Fibroblast of the conjunctiva (primary cell): Measurements from ENCODE around the gene LPCAT3.

ENCODE experiments used
- DNase-seq: peaks from one replicate; pipeline ENCODE4 v3.0.0-alpha.2; 2010; ENCODE audit warnings: low read depth

Gene LPCAT3

DNA sequence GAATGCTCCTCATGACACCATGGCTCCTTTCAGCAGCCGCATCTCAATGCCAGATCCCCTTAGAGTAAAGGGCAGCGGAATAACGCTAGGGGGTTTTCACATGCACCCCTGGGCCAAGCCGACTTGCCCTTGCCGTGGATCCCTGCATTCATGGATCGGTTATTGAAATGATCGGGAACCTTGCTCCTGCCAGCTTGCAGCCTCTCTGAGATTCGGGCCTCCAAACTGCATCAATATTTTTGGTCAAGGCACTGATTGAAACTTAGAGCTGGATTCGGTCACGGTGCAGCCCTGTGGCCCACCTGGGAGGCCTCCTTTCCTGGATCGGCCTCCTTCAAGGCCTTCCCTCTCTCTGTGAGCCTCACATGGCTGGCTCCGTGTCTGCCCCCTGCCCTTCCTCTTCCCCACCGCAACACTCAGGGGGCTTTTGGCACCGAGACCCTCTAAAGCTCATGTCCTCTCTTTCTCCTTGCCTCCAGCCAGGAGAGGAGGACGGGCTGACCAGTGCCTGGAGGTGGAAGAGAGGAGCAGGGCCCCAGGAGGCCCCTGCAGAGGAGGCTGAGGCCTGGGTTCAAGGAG, 65.3 kb downstream of the LPCAT3 start:
- DNase-seq: no peak

DNA sequence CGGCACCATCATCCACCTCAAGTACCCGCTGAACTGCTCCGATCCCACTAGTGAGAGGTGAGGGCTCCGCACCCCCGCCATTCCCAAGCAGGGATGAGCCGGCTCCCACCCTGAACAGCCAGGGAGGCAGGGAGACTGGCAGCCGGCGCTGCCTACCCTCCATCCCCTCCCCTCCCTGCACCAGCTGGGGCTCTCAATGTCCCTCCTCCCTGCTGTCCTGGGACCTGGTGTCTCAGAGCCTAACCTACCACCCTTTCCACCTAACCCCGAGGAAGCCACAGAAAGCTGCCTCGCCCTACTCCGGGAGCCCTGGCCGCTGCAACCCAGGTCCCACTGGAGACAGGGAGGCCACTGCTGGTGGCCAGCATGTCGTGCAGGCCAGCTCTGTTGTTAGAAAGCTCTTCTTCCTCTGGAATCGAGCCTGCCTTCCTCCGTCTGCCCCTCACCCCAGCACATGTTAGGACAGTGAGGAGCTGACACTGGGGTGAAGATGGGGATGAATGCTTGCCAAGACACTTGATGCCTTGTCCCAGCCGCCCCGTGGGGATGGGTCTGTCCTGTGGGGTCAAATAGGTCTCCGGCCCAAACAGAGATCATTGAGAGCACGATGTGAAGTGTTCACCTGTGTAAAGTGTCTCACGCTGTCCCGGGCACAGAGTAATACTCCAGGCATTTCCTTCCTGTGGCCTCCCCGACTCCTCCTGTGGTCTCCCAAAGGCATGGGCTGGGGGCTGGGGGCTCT, 66.0 kb downstream of the LPCAT3 start:
- no peak for DNase-seq

DNA sequence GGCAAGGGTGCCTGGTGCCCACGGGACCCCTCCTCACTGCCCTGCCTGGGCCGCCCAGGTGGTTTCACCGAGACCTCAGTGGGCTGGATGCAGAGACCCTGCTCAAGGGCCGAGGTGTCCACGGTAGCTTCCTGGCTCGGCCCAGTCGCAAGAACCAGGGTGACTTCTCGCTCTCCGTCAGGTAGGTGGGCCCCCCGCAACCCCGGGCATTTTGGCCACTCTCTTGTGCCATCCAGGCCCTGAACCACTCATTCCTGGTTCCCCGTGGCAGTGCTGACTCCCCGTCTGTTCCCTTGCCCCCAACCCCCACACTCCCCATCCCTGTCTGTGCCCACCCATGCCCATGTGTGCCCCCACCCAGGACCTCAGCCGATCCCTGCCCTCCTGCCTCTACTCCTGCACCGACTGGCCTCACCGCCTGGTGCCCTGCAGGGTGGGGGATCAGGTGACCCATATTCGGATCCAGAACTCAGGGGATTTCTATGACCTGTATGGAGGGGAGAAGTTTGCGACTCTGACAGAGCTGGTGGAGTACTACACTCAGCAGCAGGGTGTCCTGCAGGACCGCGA, 66.6 kb downstream of the LPCAT3 start:
- DNase-seq: no peak

DNA sequence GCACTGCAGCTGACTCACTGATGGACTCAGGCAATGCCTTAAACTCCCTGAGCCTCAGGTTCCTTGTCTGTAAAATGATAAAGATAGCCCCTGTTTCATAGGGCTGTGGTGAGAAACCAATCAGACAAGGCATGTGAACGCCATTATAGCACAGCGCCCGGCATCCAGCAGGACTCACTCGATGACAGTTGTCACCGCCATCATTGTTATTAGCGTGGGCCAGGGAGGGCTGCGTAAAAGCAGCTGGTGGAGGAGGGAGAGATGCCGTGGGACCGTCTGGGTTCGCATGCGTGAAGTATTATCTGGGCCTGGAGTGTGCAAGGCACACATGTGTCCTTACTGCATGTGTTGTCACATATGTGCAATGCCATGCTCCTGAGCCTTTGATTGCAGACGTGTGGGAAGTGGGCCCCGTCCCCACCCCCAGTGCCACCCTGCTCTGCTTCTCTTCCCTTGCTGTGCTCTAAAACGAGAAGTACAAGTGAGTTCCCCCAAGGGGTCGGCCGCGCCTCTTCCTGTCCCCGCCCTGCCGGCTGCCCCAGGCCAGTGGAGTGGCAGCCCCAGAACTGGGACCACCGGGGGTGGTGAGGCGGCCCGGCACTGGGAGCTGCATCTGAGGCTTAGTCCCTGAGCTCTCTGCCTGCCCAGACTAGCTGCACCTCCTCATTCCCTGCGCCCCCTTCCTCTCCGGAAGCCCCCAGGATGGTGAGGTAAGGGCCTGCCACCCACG, 67.3 kb downstream of the LPCAT3 start, which contains the start of gene PTPN6:
Gene PTPN6 (plus strand): TSS at position 546 of the 730 bp plus-strand sequence. CDS start 157 bp downstream, at position 703.
- no peak for DNase-seq

DNA sequence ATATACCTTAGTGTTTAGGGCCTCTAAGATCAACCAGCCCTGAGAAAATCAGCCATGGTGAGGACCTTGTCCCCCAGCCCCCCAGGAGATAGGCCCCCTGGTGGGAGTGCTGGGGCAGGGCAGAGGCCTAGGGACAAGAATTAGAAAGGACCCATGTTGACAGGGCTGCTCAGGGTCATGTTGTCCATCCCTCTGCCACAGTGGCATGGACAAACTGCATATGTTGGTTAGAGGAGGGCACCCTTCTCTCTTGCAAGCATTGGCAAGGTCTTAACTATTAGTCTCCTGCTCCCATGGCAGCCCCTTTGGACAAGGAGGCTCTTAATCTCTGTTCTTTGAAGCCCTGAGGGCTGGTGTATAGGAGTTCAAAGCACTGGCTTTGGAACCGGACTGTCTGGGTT, 67.9 kb downstream of the LPCAT3 start:
- no peak for DNase-seq

DNA sequence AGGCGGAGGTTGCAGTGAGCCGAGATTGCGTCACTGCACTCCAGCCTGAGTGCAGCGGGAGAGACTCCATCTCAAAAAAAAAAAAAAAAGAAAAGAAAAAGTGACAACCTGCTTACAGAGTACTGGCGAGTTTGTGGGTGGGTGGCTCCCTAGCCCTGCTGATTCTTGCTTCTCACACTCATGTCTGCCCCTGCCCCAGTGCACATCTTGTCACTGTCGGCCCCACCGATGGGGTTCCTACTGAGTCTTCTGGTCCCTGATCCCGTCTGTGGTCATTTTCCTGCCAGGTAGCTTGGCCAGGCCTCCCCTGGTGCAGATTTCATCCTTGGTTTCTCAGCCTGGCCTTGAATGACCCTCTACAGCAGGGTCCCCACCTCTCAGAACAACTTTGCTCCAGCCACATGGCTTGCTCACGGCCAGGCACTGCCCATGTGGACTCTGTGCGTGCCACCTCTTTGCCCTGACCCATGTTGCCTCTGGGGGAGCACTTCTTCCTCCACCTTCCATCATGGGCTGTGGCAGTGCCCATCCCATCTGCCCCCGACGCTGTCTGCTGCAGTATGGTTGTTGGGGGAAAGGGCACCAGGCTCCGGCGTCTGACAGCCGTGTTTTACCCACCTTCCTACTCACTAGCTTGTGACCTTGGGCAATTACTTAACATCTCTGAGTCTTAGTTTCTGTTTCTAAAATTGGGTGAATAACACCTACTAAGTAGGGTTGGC, 69.2 kb downstream of the LPCAT3 start:
- DNase-seq: no peak

DNA sequence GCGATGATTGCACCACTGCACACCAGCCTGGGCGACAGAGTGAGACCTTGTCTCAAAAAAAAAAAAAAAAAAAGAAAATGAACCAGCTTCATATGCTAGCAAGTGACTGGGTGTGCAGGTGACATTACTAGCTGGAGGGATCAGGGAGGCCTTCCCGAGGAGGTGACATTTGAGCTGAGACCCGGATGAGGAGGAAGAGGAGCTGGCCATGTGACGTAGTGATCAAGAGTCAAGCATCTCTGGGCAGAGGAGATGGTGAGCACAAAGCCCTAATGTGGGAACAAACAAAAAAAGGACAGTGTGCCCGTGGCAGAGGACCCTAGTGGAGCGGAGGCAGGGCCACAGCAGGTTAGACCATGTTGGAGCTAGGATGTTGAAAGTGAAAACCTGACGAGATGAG, 70.7 kb downstream of the LPCAT3 start:
- no peak for DNase-seq

DNA sequence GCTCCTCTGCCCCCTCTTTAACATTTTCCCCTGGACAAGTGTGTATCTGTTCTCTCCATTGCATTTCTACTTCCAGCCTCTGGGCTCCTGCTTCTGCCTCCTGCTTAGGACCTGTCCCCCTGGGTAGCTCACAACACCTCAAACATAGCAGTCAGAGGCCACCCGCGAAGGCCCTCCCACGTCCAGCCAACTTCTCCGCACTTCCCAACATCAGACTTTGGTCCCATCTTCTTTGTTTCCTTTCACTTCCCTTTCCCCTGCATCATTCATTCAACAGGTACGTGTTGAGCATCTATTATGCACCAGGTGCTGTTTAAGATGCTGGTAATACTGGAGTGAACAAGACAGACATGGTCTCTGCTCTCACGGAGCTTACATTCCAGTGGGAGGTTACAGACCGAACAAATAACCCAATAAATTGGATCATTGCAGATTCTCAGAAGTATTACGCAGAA, 71.3 kb downstream of the LPCAT3 start:
- no peak for DNase-seq

DNA sequence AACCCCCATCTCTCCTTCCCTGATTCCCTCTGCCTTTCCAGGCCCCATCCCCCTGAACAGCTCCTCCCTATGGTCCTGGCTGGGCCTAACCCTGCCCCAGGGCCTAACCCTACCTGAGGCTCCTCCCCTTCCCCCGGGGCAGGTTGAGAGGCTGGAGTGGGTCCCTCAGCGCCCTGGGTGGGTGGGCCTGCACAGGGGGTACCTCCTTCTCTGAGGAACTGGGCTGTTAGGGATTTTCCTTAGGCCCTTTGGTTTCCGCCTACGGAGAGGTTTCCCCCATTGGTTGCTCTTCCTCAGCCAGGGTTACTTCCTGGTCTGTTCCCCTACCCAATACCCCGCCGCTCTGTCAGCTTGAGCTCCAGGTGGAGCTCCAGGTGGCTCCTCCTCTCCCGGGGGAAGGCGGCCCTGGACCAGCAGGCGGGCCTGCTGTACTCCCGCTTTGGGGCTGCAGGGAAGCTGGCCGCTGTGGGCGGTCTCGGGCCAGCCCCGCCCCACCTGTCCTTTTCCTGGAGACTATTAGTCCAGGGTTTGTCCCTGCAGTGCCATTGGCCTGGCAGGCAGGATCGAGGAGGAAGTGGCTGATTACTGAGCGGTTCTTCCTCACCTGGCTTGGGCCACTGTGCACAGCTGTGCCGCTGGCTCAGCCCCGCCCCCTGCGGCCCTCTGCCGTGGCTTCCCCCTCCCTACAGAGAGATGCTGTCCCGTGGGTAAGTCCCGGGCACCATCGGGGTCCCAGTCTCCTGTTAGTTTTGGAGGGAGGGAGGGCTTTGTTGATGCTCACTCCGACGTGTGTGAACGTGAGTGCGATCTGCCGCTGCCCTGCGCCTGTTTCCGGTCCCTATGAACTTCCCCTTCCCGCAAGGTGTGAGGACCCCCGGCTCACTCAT, 72.0 kb downstream of the LPCAT3 start:
- DNase-seq: no peak

DNA sequence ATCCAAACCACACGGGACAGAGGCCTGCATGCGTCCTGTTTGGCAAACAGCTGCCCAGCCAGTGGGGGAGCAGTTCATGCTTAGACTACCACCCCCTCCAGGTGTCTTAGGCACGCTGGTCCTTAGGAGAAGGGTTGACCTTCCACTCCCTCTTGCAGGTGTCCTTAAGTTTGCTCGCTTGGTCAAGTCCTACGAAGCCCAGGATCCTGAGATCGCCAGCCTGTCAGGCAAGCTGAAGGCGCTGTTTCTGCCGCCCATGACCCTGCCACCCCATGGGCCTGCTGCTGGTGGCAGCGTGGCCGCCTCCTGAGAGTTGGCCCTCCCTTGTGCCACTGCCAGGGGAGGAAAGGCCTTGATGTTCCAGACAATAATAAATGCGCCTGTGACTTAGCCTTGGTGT, 72.7 kb downstream of the LPCAT3 start:
- DNase-seq: no peak

DNA sequence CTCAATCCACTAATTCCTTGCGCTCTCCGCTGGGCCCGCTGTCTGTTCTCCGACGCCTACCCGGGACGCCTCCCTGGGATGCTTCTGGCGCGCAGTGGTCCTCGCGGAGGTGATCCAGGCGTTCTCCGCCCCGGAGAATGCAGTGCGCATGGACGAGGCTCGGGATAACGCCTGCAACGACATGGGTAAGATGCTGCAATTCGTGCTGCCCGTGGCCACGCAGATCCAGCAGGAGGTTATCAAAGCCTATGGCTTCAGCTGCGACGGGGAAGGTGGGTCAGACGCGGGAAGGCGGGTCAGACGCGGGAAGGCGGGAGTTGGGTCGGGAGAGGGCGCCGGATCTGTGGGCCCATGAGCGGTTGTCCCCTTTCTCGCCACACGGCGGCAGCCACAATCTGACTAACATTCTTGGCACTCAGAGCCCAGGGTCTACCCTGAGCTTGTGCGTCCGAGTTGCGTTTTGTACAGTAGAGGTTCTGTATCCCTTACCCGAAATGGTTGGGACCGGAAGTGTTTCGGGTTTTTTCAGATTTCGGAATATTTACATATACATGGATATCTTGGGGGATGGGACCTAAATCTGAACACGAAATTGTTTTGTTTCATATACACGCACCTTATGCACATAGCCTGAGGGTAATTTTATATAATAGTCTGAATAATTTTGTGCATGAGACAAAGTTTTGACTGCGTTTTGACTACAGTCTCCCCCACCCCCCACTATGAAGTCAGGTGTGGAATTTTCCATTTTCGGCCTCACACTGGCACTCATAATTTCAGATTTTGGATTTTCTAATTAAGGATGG, 73.7 kb downstream of the LPCAT3 start:
- peak; percentile 91 for DNase-seq

DNA sequence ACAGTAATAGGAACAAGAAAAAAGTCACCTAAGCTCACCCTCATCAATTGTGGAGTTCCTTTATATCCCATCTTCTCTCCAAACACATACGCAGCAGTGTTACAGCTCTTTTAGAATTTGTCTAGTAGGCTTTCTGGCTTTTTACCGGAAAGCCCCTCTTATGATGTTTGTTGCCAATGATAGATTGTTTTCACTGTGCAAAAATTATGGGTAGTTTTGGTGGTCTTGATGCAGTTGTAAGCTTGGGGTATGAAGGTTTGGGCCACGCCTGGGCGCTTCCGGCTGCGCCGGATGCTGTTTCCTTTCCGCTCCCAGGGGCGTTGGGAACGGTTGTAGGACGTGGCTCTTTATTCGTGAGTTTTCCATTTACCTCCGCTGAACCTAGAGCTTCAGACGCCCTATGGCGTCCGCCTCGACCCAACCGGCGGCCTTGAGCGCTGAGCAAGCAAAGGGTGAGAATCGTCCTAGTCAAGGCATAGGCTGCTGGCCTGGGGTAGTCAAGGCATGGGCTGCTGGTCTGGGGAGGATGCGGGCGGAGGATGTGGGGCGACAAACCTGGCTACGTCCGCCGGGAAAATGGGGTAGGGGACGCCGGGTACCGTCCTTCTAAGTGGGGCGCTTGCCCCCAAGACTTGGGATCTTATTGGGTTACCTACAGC, 74.4 kb downstream of the LPCAT3 start, which contains the start of the genes C12orf57 and RNU7-1:
Gene C12orf57 (plus strand): TSS at position 301 of the 659 bp plus-strand sequence. CDS start 100 bp downstream, at position 401.
Gene RNU7-1 (plus strand): TSS at position 95 of the 659 bp plus-strand sequence.
- peak; percentile 88 for DNase-seq

DNA sequence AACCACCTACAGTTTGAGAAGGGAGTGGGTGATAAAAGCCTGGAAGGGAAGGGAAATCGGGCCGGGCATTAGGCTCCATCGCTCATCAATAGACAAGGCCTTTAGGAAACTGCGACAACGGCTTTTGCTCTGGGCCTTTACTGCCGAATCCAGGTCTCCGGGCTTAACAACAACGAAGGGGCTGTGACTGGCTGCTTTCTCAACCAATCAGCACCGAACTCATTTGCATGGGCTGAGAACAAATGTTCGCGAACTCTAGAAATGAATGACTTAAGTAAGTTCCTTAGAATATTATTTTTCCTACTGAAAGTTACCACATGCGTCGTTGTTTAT, 74.9 kb downstream of the LPCAT3 start:
- DNase-seq: peak; percentile 92

DNA sequence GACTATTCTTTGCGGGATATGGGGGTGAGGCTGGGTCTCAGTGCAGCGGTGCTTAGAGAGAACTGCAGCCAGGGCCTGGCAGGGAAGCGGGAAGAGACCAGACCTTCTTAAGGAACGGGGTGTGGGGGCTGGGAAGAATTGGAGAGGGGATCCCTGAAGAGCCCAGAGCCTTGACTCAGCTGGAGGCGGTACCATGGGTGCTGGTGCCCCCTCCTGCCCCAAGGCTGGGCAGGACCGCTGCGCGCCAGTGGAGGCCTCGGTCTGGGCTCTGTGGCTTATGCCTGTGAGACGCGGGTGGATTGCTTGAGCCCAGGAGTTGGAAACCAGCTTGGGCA, 76.0 kb downstream of the LPCAT3 start:
- no peak for DNase-seq

DNA sequence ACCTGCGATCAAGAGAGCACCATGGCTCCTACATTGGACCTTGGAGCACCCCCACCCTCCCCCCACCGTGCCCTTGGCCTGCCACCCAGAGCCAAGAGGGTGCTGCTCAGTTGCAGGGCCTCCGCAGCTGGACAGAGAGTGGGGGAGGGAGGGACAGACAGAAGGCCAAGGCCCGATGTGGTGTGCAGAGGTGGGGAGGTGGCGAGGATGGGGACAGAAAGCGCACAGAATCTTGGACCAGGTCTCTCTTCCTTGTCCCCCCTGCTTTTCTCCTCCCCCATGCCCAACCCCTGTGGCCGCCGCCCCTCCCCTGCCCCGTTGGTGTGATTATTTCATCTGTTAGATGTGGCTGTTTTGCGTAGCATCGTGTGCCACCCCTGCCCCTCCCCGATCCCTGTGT, 76.5 kb downstream of the LPCAT3 start:
- no peak for DNase-seq

DNA sequence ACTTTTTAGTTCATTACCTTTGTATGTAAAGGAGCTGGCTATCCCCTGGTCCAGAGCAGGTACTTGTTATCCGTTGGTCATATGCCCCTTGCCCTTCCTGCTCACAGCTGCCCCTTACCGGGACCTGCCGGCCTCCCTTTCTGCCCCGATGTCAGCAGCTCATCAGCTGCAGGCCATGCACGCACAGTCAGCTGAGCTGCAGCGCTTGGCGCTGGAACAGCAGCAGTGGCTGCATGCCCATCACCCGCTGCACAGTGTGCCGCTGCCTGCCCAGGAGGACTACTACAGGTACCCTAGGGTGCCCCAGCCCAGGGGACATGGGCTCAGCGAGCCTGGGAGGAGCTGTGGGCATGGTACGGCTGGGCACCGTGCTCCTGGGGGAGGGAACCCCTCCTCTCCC, 77.0 kb downstream of the LPCAT3 start:
- no peak for DNase-seq

DNA sequence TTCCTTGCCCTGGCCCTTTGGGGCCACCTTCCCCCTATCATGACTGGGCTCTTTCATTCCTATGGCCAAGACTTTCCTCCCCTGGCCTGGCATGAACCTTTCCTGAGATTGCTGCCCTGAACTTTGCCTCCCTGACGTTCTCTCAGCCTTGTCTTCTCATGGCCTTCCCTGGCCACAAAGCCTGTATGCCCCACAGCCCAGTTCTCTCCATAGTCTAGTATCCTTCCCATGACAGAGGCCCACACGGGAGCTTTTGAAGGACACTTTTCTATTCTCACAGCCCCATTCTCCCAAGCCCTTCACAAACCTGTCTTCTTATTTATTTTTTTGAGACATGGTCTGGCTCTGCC, 79.1 kb downstream of the LPCAT3 start:
- DNase-seq: no peak

DNA sequence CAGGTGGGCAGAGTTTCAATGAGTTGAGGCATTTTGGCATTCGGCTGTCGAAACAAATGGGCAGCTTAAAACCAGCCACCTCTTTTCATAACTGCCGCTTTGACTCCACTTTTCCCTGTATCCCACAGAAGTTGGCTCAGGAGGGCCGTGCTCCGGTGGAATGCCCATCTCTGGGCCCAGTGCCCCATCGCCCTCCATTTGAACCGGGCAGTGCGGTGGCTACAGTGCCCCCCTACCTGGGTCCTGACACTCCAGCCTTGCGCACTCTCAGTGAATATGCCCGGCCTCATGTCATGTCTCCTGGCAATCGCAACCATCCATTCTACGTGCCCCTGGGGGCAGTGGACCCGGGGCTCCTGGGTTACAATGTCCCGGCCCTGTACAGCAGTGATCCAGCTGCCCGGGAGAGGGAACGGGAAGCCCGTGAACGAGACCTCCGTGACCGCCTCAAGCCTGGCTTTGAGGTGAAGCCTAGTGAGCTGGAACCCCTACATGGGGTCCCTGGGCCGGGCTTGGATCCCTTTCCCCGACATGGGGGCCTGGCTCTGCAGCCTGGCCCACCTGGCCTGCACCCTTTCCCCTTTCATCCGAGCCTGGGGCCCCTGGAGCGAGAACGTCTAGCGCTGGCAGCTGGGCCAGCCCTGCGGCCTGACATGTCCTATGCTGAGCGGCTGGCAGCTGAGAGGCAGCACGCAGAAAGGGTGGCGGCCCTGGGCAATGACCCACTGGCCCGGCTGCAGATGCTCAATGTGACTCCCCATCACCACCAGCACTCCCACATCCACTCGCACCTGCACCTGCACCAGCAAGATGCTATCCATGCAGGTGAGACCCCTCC, 79.7 kb downstream of the LPCAT3 start:
- no peak for DNase-seq
